Thyroid gland (tissue), 4 donors: Measurements from ENCODE around the gene PTPN14. TPM values are rescaled to one million over a fixed set of nuclear protein-coding genes. Genes with fewer than 3 reads are reported as not detected.

Experiments
- DNase-seq, 2 donors: peaks; one replicate each; pipeline ENCODE4 v3.0.0-alpha.2; 2019
- H3K27ac ChIP-seq, 3 donors: fragments of 200-600 bp; sonication (generic); 1 replicate in 2 of 3; 2 replicates in 1 of 3; pipeline ENCODE4 v1.5.1; 2016 to 2019; ENCODE audit warnings: mild to moderate bottlenecking in 1 of 3, moderate library complexity in 1 of 3
- H3K27me3 ChIP-seq: fragments of 200-600 bp; sonication (generic); one replicate; pipeline ENCODE4 v1.5.1; 2019
- H3K36me3 ChIP-seq, 2 donors: fragments of 200-600 bp; sonication (generic); one replicate each; pipeline ENCODE4 v1.5.1; 2016 to 2019
- H3K4me1 ChIP-seq, 2 donors: fragments of 200-600 bp; sonication (generic); one replicate each; pipeline ENCODE4 v1.5.1; 2017 to 2019
- H3K4me3 ChIP-seq, 3 donors: fragments of 200-600 bp; sonication (generic); replicated peaks in 1 of 3; 1 replicate in 2 of 3; 2 replicates in 1 of 3; pipeline ENCODE4 v1.5.1; 2016; ENCODE audit warnings: mild to moderate bottlenecking in 1 of 3
- H3K9me3 ChIP-seq: fragments of 200-600 bp; sonication (generic); one replicate; pipeline ENCODE4 v1.5.1; 2017
- CTCF ChIP-seq, 6 experiments: fragments of 200-600 bp in 3 of 6; fragments of 450-650 bp in 3 of 6; sonication (generic) in 3 of 6; IDR thresholded peaks; one replicate each; pipeline ENCODE4 v1.5.1; 2016 to 2019; ENCODE audit warnings: antibody characterized with exemption in 6 of 6, mild to moderate bottlenecking in 2 of 6, inconsistent platforms in 1 of 6, moderate library complexity in 1 of 6
- POLR2A ChIP-seq, 2 donors: fragments of 450-650 bp; IDR thresholded peaks; one replicate each; pipeline ENCODE4 v1.6.1; 2017; ENCODE audit warnings: antibody characterized with exemption in 2 of 2, mild to moderate bottlenecking in 2 of 2, moderate library complexity in 1 of 2
- WGBS, 2 donors: methylation state at CpG; one replicate each; pipeline ENCODE4 v1.1.5; 2017; 5-methylcytosine and 5-hydroxymethylcytosine counted together
- intact Hi-C: fragments of 100-400 bp; cut with DNase I; formaldehyde crosslinking; loops from one replicate; pipeline ENCODE4 v1.15.1; 2023
- total RNA-seq, 4 donors: library from RNA; depleted of rRNA; stranded (reverse); fragments of >200 nt; gene quantifications; one replicate each; pipeline ENCODE4 v1.2.3, GENCODE V29; 2016

PTPN14 gene
- total RNA-seq, 4 donors from 2014 or later, result 28.1 to 33.4 (median 31.8) TPM

GRCh38 chr1:214474467-214474866 lies 76.9 kb downstream of the PTPN14 start:
- TF ChIP-seq CTCF (IDR thresholded peaks at IDR 0.05), result no peak
- no peak for TF ChIP-seq POLR2A (IDR thresholded peaks at IDR 0.05)
- Histone ChIP-seq H3K27me3 (no peaks in the 10 kb centered on the region), H3K4me1 (peaks cover 29 to 30% of the 10 kb centered on the region in 2 donors), H3K9me3 (no peaks in the 10 kb centered on the region), H3K4me3 (no peak overlapping the region), H3K36me3 (no peaks in the 10 kb centered on the region), H3K27ac (no peak overlapping the region)
- WGBS, 2 donors, result 95 to 98% methylated on average over 3 of the region's 3 CpGs
- intact Hi-C loops, result no loop called here
- no peak for DNase-seq

GRCh38 chr1:214473862-214474261 lies 77.5 kb downstream of the PTPN14 start:
- no peaks in the 10 kb centered on the region for H3K36me3 ChIP-seq
- TF ChIP-seq CTCF (IDR thresholded peaks at IDR 0.05) (no peak), POLR2A (IDR thresholded peaks at IDR 0.05) (no peak)
- DNase-seq, result no peak
- peaks cover 29 to 30% of the 10 kb centered on the region in 2 donors for H3K4me1 ChIP-seq
- H3K27ac ChIP-seq, result no peak overlapping the region
- no peak overlapping the region for H3K4me3 ChIP-seq
- intact Hi-C loops, result no loop called here
- H3K9me3 ChIP-seq, result no peaks in the 10 kb centered on the region
- no peaks in the 10 kb centered on the region for H3K27me3 ChIP-seq
- 94 to 97% methylated on average over 2 of the region's 2 CpGs for WGBS, 2 donors

GRCh38 chr1:214473387-214473786 lies 78.0 kb downstream of the PTPN14 start:
- Histone ChIP-seq H3K9me3 (no peaks in the 10 kb centered on the region), H3K4me1 (peaks cover 28 to 29% of the 10 kb centered on the region in 2 donors), H3K27me3 (no peaks in the 10 kb centered on the region), H3K36me3 (no peaks in the 10 kb centered on the region), H3K4me3 (no peak overlapping the region), H3K27ac (no peak overlapping the region)
- no peak for DNase-seq
- 95% methylated on average over 1 of the region's 1 CpG for WGBS, 2 donors
- TF ChIP-seq POLR2A (IDR thresholded peaks at IDR 0.05) (no peak), CTCF (IDR thresholded peaks at IDR 0.05) (no peak)
- intact Hi-C loops, result no loop called here

- H3K36me3 ChIP-seq, result no peaks in the 10 kb centered on the region
- TF ChIP-seq POLR2A (IDR thresholded peaks at IDR 0.05) (no peak), CTCF (IDR thresholded peaks at IDR 0.05) (no peak)
- H3K27ac ChIP-seq, result no peak overlapping the region
- H3K27me3 ChIP-seq, result no peaks in the 10 kb centered on the region
- H3K4me3 ChIP-seq, result no peak overlapping the region
- H3K4me1 ChIP-seq, result peaks cover 19% of the 10 kb centered on the region in 2 donors
- DNase-seq, result no peak
- H3K9me3 ChIP-seq, result no peaks in the 10 kb centered on the region
- intact Hi-C loops, result no loop called here
Measured at GRCh38 chr1:214472364-214472763, 79.0 kb downstream of the PTPN14 start.

- TF ChIP-seq CTCF (IDR thresholded peaks at IDR 0.05), result no peak
- no peak for TF ChIP-seq POLR2A (IDR thresholded peaks at IDR 0.05)
- Histone ChIP-seq H3K27me3 (no peaks in the 10 kb centered on the region), H3K27ac (no peak overlapping the region), H3K36me3 (no peaks in the 10 kb centered on the region), H3K9me3 (no peaks in the 10 kb centered on the region), H3K4me1 (peaks cover 10 to 12% of the 10 kb centered on the region in 2 donors), H3K4me3 (no peak overlapping the region)
- no peak for DNase-seq
- 73 to 89% methylated on average over 2 of the region's 2 CpGs for WGBS, 2 donors
- intact Hi-C loops, result no loop called here
Measured at GRCh38 chr1:214471458-214471857, 79.9 kb downstream of the PTPN14 start.
